Superior temporal gyrus (tissue), 1 donor: ENCODE data around the gene TMEM42.

Experiments
- DNase-seq: peaks from one replicate; pipeline ENCODE4 v3.0.0-alpha.2; 2016; ENCODE audit errors: extremely low spot score

The TMEM42 gene

DNA sequence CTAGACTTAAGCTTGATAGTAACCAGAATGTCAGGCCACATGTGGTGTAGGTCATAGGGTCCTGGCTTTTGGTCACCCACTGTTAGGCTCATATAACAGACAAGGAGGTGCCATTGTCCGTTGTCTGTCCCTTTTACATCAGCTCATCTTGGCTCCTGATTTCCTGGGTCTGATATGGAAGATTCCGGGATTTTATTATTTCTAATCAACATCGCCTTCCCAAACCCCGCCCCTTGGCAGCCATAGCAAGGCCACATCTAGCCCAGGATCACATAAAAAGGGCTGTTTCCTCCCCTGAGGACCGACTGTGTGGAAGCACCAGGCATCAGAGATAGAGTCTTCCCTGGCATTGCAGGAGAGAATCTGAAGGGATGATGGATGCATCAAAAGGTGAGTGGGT, 12.6 kb downstream of the TMEM42 start, which contains the start of gene TGM4:
TGM4 (plus strand) TSS at position 301 of the 400 bp plus-strand sequence; CDS start at position 372, 71 bp downstream.
- DNase-seq: no peak

DNA sequence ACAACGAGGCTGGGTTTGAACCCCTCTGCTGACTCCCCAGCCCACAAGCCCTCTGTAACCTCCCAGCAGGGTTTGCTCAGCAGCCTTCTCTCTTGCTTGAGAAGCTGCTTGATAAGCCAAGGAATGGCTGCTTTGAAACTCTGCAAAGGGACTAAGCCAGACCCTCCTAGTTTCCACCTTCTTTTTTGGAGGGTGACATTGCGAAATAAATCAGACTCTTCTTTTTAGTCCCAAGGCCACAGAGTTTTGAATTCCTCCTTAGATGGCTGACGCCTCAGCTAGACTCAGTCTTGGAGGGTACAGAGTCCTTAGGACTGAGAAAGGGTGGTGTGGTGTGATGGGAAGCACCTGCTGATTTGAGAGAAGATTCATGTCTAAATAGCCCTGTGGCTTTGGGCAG, 13.9 kb downstream of the TMEM42 start:
- no peak for DNase-seq

DNA sequence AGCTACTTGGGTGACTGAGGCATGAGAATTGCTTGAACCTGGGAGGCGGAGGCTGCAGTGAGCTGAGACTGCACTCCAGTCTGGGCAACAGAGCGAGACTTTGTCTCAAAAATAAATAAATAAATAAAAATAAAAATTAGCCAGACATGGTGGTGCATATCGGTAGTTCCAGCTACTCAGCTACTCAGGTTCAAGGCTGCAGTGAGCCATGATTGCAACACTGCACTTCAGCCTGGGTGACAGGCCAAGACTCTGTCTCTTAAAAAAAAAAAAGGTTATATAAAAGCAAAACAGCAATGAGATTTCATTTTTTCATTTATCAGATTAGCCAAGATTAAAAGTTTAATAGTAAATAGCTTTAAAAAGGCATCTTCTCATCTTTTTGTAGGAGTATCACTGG, 15.6 kb downstream of the TMEM42 start:
- DNase-seq: no peak

DNA sequence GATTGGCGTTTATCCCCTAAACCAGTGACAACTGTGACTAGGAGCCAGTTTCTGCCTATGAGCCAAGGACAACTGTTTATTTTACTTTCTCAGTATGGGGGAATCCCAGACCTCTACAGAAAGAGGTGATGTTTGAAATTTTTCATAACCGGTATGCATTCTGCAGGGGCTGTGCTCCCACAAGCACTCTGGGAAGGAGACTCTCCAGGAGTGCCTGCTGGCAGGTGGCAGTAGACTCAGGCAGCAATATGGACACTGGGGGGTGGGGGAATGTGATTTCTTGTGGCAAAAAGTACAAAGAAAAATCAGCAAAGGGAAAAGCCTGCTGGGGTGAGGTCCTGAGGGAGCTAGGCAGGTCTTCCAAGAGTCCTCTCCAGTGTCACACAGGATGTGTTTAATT, 18.6 kb downstream of the TMEM42 start:
- no peak for DNase-seq

DNA sequence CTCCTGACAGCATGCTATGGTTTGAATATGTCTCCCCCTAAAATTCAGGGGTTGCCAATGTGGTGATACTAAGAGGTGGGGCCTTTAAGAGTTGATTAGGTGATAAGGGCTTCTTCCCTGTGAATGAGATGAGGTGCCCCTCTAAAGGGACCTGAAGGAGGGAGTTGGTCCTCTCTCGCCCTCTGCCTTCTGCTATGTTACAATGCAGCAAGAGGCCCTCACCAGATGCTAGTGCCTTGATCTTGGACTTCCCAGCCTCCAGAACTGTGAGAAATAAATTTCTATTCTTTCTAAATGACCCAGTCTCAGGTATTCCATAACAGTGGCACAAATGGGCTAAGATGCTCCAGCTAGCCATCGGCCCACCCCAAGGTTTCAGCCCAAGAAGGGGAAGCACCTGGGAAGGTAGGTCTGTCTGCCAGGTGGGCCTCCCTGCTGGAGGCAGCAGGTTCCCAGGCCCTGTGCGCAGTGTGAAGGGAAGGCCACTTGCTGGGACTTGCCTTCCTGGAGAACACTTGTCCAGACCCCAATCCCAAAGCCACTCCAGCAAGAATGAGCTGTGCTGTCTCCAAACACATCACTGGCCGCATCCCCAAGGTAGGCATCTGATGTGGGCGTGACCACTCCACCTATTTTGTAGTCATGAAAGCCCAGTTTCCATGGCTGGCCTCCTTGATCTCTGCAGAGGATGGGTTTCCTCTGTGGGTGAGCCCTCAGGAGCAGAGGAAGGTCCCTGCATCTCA, 21.7 kb downstream of the TMEM42 start:
- DNase-seq: no peak

DNA sequence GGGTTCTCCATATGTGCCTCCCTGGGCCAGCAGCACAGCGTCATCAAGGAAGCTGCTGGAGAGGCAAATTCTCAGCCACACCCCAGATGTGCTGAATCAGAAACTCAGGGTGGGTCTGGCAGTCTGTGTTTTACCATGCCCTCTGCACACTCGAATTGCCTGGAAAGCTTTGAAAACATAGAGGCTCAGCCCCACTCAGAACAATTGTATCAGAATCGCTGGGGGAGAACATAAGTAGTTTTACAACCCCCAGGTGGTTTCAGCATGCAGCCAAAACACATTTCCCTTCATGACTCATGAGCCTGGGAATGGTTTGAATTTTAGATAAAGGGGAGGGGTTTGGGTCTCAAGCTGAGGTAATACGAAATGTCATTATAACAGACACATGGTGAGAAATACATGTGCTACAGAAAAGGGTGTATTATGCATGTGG, 22.3 kb downstream of the TMEM42 start:
- DNase-seq: no peak

DNA sequence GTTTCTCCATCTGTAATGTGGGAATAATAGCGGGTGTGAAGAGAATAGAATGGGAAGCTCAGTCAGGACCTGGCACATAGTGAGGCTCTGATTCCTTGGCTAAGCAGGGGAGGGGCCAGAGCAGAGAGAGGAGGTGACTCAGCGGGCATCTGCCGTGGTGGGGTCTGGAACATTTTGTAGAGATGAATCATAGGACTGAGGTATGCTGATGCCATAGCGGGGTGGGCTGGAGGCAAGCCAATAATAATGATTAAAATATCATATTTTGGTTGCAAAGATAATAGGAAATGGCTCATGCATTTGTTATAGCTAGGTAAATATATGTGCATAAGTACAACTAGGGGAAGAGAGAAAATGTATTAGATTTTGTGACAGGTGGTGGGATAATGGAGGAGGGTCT, 23.9 kb downstream of the TMEM42 start:
- no peak for DNase-seq

DNA sequence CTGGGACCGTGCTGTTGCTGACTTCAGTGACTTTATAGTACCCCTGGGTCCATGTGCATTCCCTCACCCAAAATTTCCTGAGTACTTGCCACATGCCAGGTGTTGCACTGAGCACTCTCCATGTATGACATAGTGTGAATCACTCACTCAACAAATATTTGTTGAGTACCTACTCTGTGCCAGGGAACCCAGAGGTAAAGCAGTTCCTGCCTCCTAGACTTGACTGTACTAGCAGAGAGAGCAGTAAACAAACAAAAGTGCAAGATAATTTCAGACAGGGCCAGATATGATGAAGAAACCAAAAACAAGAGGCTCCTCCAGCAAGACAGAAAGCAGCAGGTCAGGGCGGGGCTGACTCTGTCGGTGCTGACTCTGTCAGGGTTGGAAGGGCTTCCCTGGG, 24.8 kb downstream of the TMEM42 start:
- DNase-seq: no peak

DNA sequence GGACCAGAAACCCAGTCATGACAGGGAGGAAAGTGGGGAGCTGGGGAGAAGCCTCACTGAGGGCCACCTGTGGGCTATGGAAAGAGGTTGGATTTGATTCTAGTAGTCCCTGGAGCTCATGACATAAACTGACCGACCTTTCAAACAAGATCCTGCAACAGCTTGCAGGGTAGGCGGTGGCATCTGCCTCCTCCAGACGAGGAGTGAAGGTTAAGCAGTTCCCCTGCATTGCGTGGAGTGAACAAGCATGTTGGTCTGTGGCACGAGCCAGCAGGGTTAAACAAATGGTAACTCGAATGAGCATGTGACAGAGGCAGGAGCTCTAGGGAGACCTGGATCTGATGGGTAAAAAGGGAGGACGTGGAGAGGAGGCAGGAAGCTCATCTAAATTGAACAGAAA, 25.4 kb downstream of the TMEM42 start:
- no peak for DNase-seq

DNA sequence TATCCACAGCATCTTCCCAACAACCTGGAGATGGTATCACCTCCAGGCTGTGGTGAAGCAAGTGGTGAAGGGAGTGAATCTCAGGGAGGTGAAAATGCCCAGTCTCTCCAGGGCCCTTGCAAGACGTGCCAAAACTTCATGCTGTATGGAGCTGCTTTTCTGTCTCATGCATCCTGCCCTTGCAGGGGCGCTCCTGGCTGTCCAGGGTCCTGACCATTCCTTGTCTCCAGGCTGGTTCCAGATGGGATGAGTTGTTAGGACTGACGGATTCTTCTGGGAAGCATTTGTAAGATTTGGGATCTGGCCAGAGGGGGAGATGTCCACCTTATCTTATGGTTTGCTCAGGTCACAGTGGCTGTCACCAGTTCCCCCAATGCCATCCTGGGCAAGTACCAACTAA, 28.5 kb downstream of the TMEM42 start:
- DNase-seq: no peak

DNA sequence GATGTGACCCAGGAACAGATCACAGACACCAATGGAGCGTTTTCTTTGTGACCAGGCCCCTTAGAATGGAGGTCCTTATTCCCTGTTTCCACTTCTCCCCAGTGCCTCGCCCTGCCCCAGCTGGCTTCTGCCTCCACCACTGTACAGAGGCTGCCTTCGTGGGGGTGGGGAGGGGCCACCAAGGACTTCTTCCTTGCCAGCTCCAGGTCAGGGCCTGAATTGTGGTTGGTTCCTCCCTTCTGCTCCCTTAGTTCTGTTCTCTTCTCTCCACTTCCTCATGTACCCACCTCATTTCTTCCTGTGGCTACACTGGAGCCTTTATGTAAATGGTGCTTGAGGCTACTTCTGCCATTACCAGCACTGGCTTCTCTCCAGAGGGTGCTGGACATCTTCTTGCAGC, 29.1 kb downstream of the TMEM42 start:
- DNase-seq: no peak

DNA sequence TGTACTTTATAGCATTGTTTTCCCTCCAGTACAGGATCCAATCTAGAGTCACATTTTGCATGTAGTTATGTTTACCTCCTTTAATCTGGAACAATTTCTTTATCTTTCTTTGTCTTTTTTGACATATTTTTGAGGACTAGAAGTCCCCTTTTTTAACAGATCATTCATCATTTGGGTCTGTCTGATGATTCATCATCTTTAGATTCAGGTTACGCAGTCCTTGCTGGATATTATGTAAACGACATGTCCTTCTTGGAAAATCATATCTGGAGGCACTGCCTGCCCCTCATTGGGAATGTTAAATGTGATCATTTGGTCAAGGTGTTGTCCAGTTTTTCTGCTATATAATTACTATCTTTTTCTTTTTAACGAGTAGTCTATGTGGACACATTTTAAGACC, 31.0 kb downstream of the TMEM42 start:
- no peak for DNase-seq

DNA sequence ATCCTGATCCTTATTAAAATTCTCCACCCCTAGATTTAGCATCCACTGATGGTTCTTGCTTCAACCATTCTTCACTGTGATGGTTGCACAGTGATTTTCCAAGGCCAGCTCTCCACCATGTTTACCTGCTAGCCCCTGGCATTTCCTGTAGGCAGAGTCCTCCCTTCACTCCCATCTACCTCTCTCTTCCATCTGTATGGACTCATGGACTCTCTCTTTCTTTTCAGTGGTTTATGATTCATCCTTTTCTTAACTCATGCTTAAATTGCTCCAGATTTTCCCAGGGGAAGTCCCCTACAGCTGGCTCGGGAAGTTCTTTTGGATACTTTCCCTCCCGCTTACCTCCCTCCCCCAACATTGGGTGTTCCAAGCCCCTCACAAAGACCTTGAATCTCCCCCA, 31.4 kb downstream of the TMEM42 start:
- DNase-seq: no peak

DNA sequence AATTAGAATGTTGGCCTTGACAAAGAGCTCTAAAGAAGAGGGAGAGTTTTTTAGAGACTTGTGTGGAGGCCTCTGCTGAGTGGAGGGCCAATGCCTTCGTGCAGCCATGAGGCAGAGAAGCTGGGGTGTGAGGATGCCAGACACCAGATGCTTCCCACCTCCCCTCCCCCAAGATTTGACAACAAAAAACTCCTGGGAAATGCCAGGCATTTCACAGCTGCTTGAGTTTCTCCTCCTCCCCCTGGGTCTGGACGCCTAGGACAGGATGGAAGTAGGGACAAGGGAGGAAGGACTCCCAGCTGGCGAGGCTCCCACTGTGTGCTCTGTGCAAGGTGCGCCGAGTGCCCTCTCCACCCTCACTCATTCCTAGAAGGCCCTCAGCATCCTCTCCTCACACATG, 32.8 kb downstream of the TMEM42 start:
- DNase-seq: no peak

DNA sequence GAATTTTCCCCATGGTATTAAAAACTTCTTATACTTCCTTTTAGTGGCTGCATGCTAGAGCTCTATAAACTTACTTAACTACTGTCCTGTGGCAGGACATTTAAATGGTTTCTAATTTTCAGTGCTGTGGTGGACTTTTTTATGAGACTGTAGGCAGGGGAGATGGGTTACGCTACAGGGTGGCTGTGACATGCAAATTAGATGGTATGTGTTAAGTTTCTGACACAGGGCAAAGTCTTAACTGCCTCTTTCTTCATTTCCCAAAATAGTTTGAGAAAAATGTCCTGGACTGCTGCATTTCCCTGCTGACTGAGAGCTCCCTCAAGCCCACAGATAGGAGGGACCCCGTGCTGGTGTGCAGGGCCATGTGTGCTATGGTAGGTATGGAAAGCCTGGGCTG, 34.7 kb downstream of the TMEM42 start:
- DNase-seq: no peak

DNA sequence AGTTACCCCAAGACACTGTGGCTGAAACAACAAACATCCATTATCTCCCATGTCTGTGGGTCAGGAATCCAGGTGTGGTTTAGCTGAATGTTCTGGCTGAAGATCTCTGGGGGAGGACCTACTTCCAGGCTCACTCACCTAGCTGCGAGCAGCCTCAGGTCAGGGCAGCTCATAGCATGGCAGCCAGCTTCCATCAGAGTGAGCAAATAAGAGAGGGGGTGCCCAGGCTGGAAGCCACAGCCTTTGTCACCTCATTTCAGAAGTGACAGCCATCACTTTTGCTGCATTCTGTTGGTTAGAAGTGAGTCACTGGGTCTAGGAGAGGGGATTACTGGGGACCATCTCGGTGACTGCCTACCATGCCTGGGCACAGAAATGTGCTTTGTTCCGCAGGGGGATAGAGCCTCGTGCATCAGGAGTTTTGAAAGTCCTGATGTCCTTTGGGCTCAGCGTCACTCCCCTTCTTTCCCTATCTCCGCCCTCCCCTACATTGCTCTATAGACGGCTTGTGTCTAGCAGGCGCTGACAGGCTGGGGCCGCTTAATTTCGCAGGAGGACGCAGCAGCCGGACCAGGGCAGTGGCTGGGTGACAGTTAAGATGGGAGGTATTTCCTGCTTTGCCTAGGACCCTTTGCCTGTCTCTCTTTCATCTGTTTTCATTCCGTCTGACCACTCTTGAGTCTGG, 38.1 kb downstream of the TMEM42 start:
- DNase-seq: no peak

DNA sequence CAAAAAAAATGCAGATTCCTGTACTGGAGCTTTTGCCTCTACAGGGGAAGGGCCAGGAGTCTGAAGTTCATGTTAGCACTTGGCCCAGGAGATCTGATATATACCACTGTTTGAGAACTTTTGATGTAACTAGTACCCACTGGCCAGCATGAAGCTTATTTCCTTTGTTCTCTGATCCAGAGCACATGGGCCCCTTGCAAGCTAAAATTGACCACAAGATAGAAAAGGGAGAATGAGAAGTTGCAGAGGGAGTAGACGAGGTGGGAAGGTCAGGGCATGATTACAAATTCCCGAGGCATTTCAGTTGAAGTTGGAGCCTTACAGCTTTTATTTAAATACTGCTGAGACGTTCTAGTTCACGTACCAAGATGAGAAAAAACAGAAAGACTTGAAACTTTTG, 40.9 kb downstream of the TMEM42 start:
- DNase-seq: no peak

DNA sequence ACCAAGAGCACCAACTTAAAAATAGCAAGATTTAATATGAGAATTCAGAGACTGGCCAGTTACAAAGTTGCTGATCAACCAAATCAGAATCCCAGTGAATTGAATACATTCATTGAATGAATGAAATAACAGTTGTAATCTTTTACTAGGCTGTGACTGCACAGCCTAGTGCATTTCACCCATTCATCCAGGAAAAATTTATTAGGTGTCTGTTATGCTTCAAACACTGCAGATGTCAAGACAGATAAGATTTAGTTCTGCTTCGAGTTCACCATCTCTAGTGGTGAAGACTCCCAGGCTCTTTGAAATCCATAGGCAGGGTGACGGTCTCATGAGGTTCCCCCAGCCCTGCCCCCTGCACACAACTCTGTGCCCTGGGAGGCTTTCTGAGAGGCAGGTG, 41.6 kb downstream of the TMEM42 start:
- no peak for DNase-seq

DNA sequence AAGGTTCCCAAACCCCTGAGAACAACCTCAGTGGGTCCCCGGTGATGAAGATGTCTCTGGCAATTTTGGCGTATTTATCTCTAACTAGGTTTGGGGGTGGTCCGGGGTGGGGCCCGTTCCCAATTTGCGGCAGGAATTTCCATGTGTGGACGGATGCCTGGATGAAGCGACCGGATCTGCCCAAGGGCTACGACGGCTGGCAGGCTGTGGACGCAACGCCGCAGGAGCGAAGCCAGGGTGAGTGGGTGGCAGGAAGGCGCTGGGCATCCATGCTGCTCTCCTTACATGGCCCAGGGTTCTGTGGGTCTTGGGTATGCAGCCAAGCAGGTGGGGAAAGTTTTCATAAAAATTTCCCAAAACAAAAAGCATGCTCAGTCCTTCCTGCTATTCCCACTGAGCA, 42.0 kb downstream of the TMEM42 start:
- DNase-seq: no peak

DNA sequence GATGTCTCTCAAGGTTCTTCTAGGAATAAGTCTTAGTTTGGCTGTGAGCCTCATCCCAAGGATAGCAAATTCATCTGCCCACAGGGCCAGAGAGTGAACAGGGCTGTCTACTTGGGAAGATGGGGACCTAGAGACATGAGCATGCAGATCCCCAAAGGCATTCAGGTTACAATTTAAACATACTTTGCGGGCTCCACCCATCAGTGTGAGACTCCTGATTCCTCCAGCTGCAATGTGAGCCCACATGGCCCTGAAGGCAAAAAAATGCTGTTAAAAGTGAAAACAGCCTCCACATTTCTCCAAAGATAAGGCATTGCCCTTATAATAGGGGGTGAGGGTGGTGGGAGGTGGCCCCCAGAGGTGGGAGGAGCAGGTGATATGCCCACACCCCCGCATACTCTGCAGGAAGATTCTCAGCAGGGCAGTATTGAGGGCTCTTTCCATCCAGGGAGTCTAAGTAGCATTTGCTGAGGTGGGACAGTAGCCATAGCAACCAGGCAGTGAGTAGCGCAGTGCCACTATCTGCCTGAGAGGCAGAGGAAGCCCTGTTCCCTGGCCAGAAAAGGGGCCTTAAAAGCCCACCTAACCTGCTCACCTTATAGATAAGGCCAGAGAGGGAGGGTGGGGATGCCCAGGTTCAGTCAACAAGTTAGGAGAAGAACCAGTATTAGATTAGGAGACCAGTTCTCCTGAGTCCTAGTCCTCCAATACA, 43.9 kb downstream of the TMEM42 start:
- DNase-seq: no peak

DNA sequence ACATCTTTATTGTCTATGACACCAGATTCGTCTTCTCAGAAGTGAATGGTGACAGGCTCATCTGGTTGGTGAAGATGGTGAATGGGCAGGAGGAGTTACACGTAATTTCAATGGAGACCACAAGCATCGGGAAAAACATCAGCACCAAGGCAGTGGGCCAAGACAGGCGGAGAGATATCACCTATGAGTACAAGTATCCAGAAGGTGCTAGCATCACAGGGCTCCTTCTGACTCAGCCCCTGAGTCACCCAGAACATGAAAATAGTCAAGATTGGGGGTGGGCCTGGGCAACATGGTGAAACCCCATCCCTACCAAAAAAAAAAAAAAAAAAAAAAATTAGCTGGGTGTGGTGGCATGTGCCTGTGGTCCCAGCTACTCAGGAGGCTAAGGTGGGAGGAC, 45.3 kb downstream of the TMEM42 start:
- no peak for DNase-seq

DNA sequence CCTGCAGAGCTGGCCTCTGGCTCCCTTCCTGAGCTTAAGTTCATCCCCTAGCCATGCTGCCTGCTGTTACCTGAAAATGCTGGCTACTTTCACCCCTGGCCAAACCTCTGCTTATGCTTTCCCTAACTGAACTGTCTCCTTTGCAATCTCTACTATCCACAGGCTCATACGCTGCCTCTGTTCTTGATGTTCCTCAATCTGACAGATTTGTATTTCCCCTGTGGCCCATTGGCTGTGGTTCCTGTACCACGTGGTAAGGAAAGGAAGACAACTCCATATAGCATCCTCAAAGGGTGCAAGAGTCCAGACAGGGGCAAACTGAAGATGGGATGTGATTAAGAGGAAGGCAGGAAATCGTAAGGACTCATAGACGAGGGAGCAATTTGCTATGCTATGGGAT, 45.9 kb downstream of the TMEM42 start:
- DNase-seq: no peak

DNA sequence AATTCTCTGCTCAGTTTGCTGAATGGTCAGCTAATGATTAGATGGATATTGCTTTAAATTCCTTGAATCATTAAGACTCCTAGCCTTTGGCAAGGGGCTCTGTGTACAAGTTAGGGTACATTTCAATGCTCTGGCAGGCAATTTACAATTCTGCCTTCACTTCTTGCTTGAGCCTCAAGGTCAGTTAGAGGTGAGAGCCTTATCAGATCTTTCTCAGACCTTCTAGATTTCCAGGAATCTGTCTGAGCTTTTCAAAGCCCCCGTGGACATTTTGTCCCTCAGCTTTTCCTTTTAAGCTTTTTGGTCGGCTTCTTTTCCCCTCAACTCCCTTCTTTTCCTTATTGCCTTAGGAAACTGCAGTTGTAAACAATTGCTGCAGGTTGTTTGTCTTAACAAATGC, 47.4 kb downstream of the TMEM42 start:
- no peak for DNase-seq
